Measurements from ENCODE around the gene PLAGL1.

DNA sequence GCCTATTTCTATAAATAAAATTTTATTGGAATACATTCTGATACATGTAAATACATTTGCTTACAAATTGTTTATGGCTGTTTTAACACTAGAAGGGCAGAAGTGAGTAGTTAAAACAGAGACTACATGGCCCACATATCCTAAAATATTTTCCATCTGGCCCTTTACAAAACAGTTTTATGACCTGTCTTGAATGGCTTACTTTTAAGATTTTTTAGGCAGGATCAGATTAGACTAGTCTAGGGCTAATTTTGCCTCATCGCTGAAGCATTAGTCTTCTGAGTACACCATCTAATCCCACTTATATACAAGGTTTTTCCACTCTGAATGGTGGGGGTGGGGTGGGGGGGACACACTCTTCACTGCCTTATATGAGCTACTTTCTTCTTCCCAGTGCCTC, 27.1 kb downstream of the PLAGL1 start:
- TF ChIP-seq CTCF (IDR thresholded peaks at IDR 0.05) = no peak
- no peak for TF ChIP-seq POLR2A (IDR thresholded peaks at IDR 0.05)

Data from heart left ventricle (tissue), 13 donors.